Activated CD8-positive, alpha-beta T cell treated with anti-CD3 and anti-CD28 coated beads, Interleukin-2, amount 10 ng/mL, durations not matched to agents 7 days and 5 days (primary cell): ENCODE measurements around the gene MSH3. TPM values are rescaled to one million over a fixed set of nuclear protein-coding genes. Genes with fewer than 3 reads are reported as not detected.

ENCODE experiments used
- ATAC-seq: fragments of 150-1000 bp; cut with Tn5 transposase; one replicate; pipeline ENCODE4 v1.10.0; 2021; ENCODE audit warnings: moderate library complexity
- CTCF ChIA-PET: fragments of 350-600 bp; sonication (Branson Sonifier 250); formaldehyde crosslinking; loops from one replicate; lab custom pipeline; 2021; ENCODE audit warnings: antibody characterized with exemption; lab: Charles Lee
- POLR2A ChIA-PET: fragments of 350-600 bp; sonication (Branson Sonifier 250); formaldehyde crosslinking; loops from one replicate; lab custom pipeline; 2021; ENCODE audit warnings: antibody characterized with exemption; lab: Charles Lee
- DNase-seq: peaks from one replicate; pipeline ENCODE4 v3.0.0-alpha.2; 2020
- H3K27ac Mint-ChIP-seq: one replicate; pipeline ENCODE4 v1.8.0; 2021; ENCODE audit warnings: mild to moderate bottlenecking, mixed read lengths
- H3K27me3 Mint-ChIP-seq: one replicate; pipeline ENCODE4 v1.8.0; 2021; ENCODE audit warnings: low read depth, mixed read lengths
- H3K36me3 Mint-ChIP-seq: one replicate; pipeline ENCODE4 v1.8.0; 2021; ENCODE audit warnings: low read depth, mixed read lengths
- H3K4me1 Mint-ChIP-seq: one replicate; pipeline ENCODE4 v1.8.0; 2021; ENCODE audit warnings: low read depth, mixed read lengths
- H3K4me3 Mint-ChIP-seq: one replicate; pipeline ENCODE4 v1.8.0; 2021; ENCODE audit warnings: mild to moderate bottlenecking, mixed read lengths
- H3K9me3 Mint-ChIP-seq: one replicate; pipeline ENCODE4 v1.8.0; 2022; ENCODE audit warnings: mixed read lengths; ENCODE audit not compliant: insufficient read depth
- total RNA-seq, 2 experiments: library from RNA; stranded (reverse); gene quantifications; one replicate each; pipeline ENCODE4 v1.2.3, GENCODE V29; 2021

MSH3 gene
- total RNA-seq, 2 experiments from 2014 or later = 20.1 to 20.3 TPM

GRCh38 chr5:80707645-80708044 is 53.2 kb downstream of the MSH3 start:
- Mint-ChIP-seq H3K36me3 (peaks cover 31% of the 10 kb centered on the region), H3K27me3 (no peaks in the 10 kb centered on the region), H3K4me3 (no peak overlapping the region), H3K4me1 (peaks cover 42% of the 10 kb centered on the region), H3K27ac (no peak overlapping the region), H3K9me3 (no peaks in the 10 kb centered on the region)
- ATAC-seq = no peak
- ChIA-PET POLR2A (no interaction called here), CTCF (interaction anchor here (0.9 kb wide), 1 partner anchor 260 kb away, joined by 3 read pairs; no protein-coding TSS in a partner anchor)
- DNase-seq = no peak

GRCh38 chr5:80711216-80711615 is 56.8 kb downstream of the MSH3 start:
- ATAC-seq = no peak
- no peak overlapping the region for H3K4me3 Mint-ChIP-seq
- POLR2A ChIA-PET = interaction anchor here (1.2 kb wide), 1 partner anchor 9 kb away, joined by 3 read pairs; no protein-coding TSS in a partner anchor

GRCh38 chr5:80711938-80712337 is 57.5 kb downstream of the MSH3 start:
- H3K27ac Mint-ChIP-seq = no peak overlapping the region
- POLR2A ChIA-PET = interaction anchor here (1.2 kb wide), 1 partner anchor 9 kb away, joined by 3 read pairs; no protein-coding TSS in a partner anchor
- no peak for ATAC-seq
- H3K27me3 Mint-ChIP-seq = no peaks in the 10 kb centered on the region
- peaks cover 43% of the 10 kb centered on the region for H3K36me3 Mint-ChIP-seq
- CTCF ChIA-PET = interaction anchor here (0.8 to 1.2 kb wide), 4 partner anchors 9 to 395 kb away, joined by 3 to 4 read pairs (median 4); no protein-coding TSS in a partner anchor
- no peaks in the 10 kb centered on the region for H3K9me3 Mint-ChIP-seq
- no peak overlapping the region for H3K4me3 Mint-ChIP-seq
- peaks cover 41% of the 10 kb centered on the region for H3K4me1 Mint-ChIP-seq
- no peak for DNase-seq

More at GRCh38 chr5:80711216-80711615, 56.8 kb downstream of the MSH3 start:
- H3K4me1 Mint-ChIP-seq = peaks cover 41% of the 10 kb centered on the region
- H3K9me3 Mint-ChIP-seq = no peaks in the 10 kb centered on the region
- no peaks in the 10 kb centered on the region for H3K27me3 Mint-ChIP-seq
- DNase-seq = no peak
- H3K27ac Mint-ChIP-seq = peak overlapping the region; percentile 34
- CTCF ChIA-PET = interaction anchor here (1.0 to 1.7 kb wide), 4 partner anchors 8 to 396 kb away, joined by 4 to 5 read pairs (median 4); no protein-coding TSS in a partner anchor
- peaks cover 42% of the 10 kb centered on the region for H3K36me3 Mint-ChIP-seq

GRCh38 chr5:80712919-80713318 is 58.5 kb downstream of the MSH3 start:
- no peak for DNase-seq
- H3K27me3 Mint-ChIP-seq = no peaks in the 10 kb centered on the region
- CTCF ChIA-PET = interaction anchor here (2.0 kb wide), 1 partner anchor 25 kb away, joined by 4 read pairs; no protein-coding TSS in a partner anchor
- H3K36me3 Mint-ChIP-seq = peaks cover 46% of the 10 kb centered on the region
- peaks cover 41% of the 10 kb centered on the region for H3K4me1 Mint-ChIP-seq
- ATAC-seq = no peak
- H3K27ac Mint-ChIP-seq = no peak overlapping the region
- no peaks in the 10 kb centered on the region for H3K9me3 Mint-ChIP-seq
- H3K4me3 Mint-ChIP-seq = no peak overlapping the region
- POLR2A ChIA-PET = no interaction called here

GRCh38 chr5:80713631-80714030 is 59.2 kb downstream of the MSH3 start:
- DNase-seq = no peak
- H3K36me3 Mint-ChIP-seq = peaks cover 50% of the 10 kb centered on the region
- ATAC-seq = no peak
- H3K27me3 Mint-ChIP-seq = no peaks in the 10 kb centered on the region
- CTCF ChIA-PET = interaction anchor here (2.0 kb wide), 1 partner anchor 26 kb away, joined by 4 read pairs; no protein-coding TSS in a partner anchor
- H3K4me1 Mint-ChIP-seq = peaks cover 41% of the 10 kb centered on the region
- no peak overlapping the region for H3K4me3 Mint-ChIP-seq
- no peaks in the 10 kb centered on the region for H3K9me3 Mint-ChIP-seq
- H3K27ac Mint-ChIP-seq = no peak overlapping the region
- POLR2A ChIA-PET = no interaction called here

GRCh38 chr5:80714570-80715298 is 60.3 kb downstream of the MSH3 start:
- Mint-ChIP-seq H3K9me3 (peaks cover 3% of the 10 kb centered on the region), H3K27me3 (no peaks in the 10 kb centered on the region), H3K27ac (no peak overlapping the region), H3K36me3 (peaks cover 56% of the 10 kb centered on the region), H3K4me1 (peaks cover 39% of the 10 kb centered on the region), H3K4me3 (no peak overlapping the region)
- ChIA-PET POLR2A (no interaction called here), CTCF (interaction anchor here (0.7 to 2.0 kb wide), 2 partner anchors 27 to 546 kb away, joined by 3 to 4 read pairs; no protein-coding TSS in a partner anchor)
- ATAC-seq (no peak), DNase-seq (no peak)

GRCh38 chr5:80715887-80716286 is 61.4 kb downstream of the MSH3 start:
- H3K27me3 Mint-ChIP-seq = no peaks in the 10 kb centered on the region
- H3K27ac Mint-ChIP-seq = no peak overlapping the region
- peaks cover 15% of the 10 kb centered on the region for H3K9me3 Mint-ChIP-seq
- POLR2A ChIA-PET = no interaction called here
- peaks cover 35% of the 10 kb centered on the region for H3K4me1 Mint-ChIP-seq
- DNase-seq (no peak), ATAC-seq (no peak)
- peaks cover 56% of the 10 kb centered on the region for H3K36me3 Mint-ChIP-seq
- no peak overlapping the region for H3K4me3 Mint-ChIP-seq
- CTCF ChIA-PET = interaction anchor here (1.6 kb wide), 1 partner anchor 10 kb away, joined by 4 read pairs; no protein-coding TSS in a partner anchor

GRCh38 chr5:80720181-80720580 is 65.7 kb downstream of the MSH3 start:
- ChIA-PET POLR2A (interaction anchor here (0.6 kb wide), 1 partner anchor 8 kb away, joined by 3 read pairs; no protein-coding TSS in a partner anchor), CTCF (no interaction called here)
- Mint-ChIP-seq H3K36me3 (peaks cover 53% of the 10 kb centered on the region), H3K27ac (no peak overlapping the region), H3K9me3 (peaks cover 17% of the 10 kb centered on the region), H3K4me3 (no peak overlapping the region), H3K27me3 (no peaks in the 10 kb centered on the region), H3K4me1 (peaks cover 13% of the 10 kb centered on the region)
- no peak for ATAC-seq
- no peak for DNase-seq

- H3K27me3 Mint-ChIP-seq = no peaks in the 10 kb centered on the region
- H3K4me3 Mint-ChIP-seq = no peak overlapping the region
- DNase-seq (no peak), ATAC-seq (no peak)
- ChIA-PET POLR2A (no interaction called here), CTCF (no interaction called here)
- H3K36me3 Mint-ChIP-seq = peaks cover 62% of the 10 kb centered on the region
- H3K9me3 Mint-ChIP-seq = peaks cover 17% of the 10 kb centered on the region
- no peak overlapping the region for H3K27ac Mint-ChIP-seq
- H3K4me1 Mint-ChIP-seq = peaks cover 10% of the 10 kb centered on the region
Measured at GRCh38 chr5:80722916-80723315, 68.5 kb downstream of the MSH3 start.

GRCh38 chr5:80725446-80725845 is 71.0 kb downstream of the MSH3 start:
- CTCF ChIA-PET = interaction anchor here (0.9 kb wide), 1 partner anchor 16 kb away, joined by 3 read pairs; no protein-coding TSS in a partner anchor
- DNase-seq (no peak), ATAC-seq (no peak)
- Mint-ChIP-seq H3K4me1 (peaks cover 3% of the 10 kb centered on the region), H3K36me3 (peaks cover 63% of the 10 kb centered on the region), H3K27ac (no peak overlapping the region), H3K27me3 (no peaks in the 10 kb centered on the region), H3K9me3 (peaks cover 6% of the 10 kb centered on the region), H3K4me3 (no peak overlapping the region)
- POLR2A ChIA-PET = interaction anchor here (1.5 kb wide), 1 partner anchor 576 kb away, joined by 3 read pairs; the partner anchor contains the start of gene ZCCHC9

GRCh38 chr5:80736730-80737129 is 82.3 kb downstream of the MSH3 start:
- Mint-ChIP-seq H3K9me3 (no peaks in the 10 kb centered on the region), H3K27me3 (no peaks in the 10 kb centered on the region), H3K27ac (no peak overlapping the region), H3K4me3 (no peak overlapping the region), H3K36me3 (peaks cover 46% of the 10 kb centered on the region), H3K4me1 (peaks cover 23% of the 10 kb centered on the region)
- ChIA-PET CTCF (no interaction called here), POLR2A (no interaction called here)
- ATAC-seq (no peak), DNase-seq (no peak)

- Mint-ChIP-seq H3K27ac (peak overlapping the region; percentile 37), H3K4me3 (no peak overlapping the region), H3K4me1 (peaks cover 23% of the 10 kb centered on the region), H3K36me3 (peaks cover 48% of the 10 kb centered on the region), H3K27me3 (no peaks in the 10 kb centered on the region), H3K9me3 (no peaks in the 10 kb centered on the region)
- ChIA-PET CTCF (interaction anchor here (0.9 to 1.6 kb wide), 2 partner anchors 23 to 369 kb away, joined by 3 to 4 read pairs; no protein-coding TSS in a partner anchor), POLR2A (no interaction called here)
- ATAC-seq (no peak), DNase-seq (no peak)
Measured at GRCh38 chr5:80738466-80738865, 84.0 kb downstream of the MSH3 start.
